ENCODE results near the gene LGR5. TPM values are rescaled to one million over a fixed set of nuclear protein-coding genes. Genes with fewer than 3 reads are reported as not detected.

The LGR5 gene
- total RNA-seq, 1 experiment from 2014 or later: not detected

GRCh38 chr12:71436696-71437095, 2.9 kb upstream of the LGR5 start:
- Histone ChIP-seq H3K9me2 (ENCODE audit: insufficient read depth) (no peaks in the 10 kb centered on the region), H3K9ac (ENCODE audit: low read length) (no peak overlapping the region), H2AFZ (ENCODE audit: low read depth, low read length, poor library complexity, severe bottlenecking) (no peak overlapping the region), H3K27me3 (ENCODE audit: insufficient read depth, low read length) (peaks cover 31% of the 10 kb centered on the region), H3K36me3 (ENCODE audit: control insufficient read depth in 1 of 2, insufficient read depth in 2 of 2, low read length in 2 of 2) (no peaks in the 10 kb centered on the region), H4K20me1 (ENCODE audit: insufficient read depth) (no peaks in the 10 kb centered on the region), H3K4me3 (replicated peaks in 1 of 2; ENCODE audit: low read depth in 1 of 2, low read length in 2 of 2) (no peak overlapping the region), H3K4me2 (ENCODE audit: low read length) (no peak overlapping the region), H3K27ac (ENCODE audit: low read depth, low read length) (no peak overlapping the region), H3K4me1 (ENCODE audit: control insufficient read depth in 1 of 2, insufficient read depth in 2 of 2, low read length in 2 of 2) (peaks cover 8 to 21% of the 10 kb centered on the region in 2 experiments; a peak in 3 of 4 replicates), H3K79me2 (ENCODE audit: insufficient read depth, low read length) (no peaks in the 10 kb centered on the region), H3K9me3 (ENCODE audit: control insufficient read depth in 1 of 2, insufficient read depth in 1 of 2, low read depth in 1 of 2, low read length in 2 of 2) (no peaks in the 10 kb centered on the region; a peak in 1 of 4 replicates)
- BruUV-seq (replicated peaks): no TSS peak
- TF ChIP-seq JUND (IDR thresholded peaks at IDR 0.05) (no peak), FOSL1 (IDR thresholded peaks at IDR 0.05; ENCODE audit: low read depth) (no peak), POLR2AphosphoS5 (IDR thresholded peaks at IDR 0.05; ENCODE audit: low read depth, low read length) (no peak), REST (IDR thresholded peaks at IDR 0.05; ENCODE audit: low read depth) (no peak), CTCF (IDR thresholded peaks at IDR 0.05 in 2 of 3, conservative IDR thresholded peaks at IDR 0.05 in 1 of 3; ENCODE audit: borderline replicate concordance in 1 of 3, insufficient read depth in 1 of 3, low read depth in 2 of 3, low read length in 2 of 3) (no peak), TCF7L2 (IDR thresholded peaks at IDR 0.05; ENCODE audit: borderline replicate concordance, extremely low read depth, insufficient read depth, insufficient read length) (no peak), SP1 (IDR thresholded peaks at IDR 0.05; ENCODE audit: low read depth) (no peak), MAX (IDR thresholded peaks at IDR 0.05) (no peak), ATF3 (IDR thresholded peaks at IDR 0.05) (no peak), RAD21 (IDR thresholded peaks at IDR 0.05; ENCODE audit: low read depth) (no peak), POLR2A (IDR thresholded peaks at IDR 0.05; ENCODE audit: borderline replicate concordance, extremely low read depth, insufficient read depth, insufficient read length) (no peak), ELF1 (IDR thresholded peaks at IDR 0.05; ENCODE audit: borderline replicate concordance, low read depth) (no peak), ZBTB33 (IDR thresholded peaks at IDR 0.05; ENCODE audit: extremely low read depth, insufficient replicate concordance, low read length) (no peak), SIN3A (IDR thresholded peaks at IDR 0.05; ENCODE audit: low read depth) (no peak), CEBPB (IDR thresholded peaks at IDR 0.05; ENCODE audit: low read depth) (no peak), CBX3 (IDR thresholded peaks at IDR 0.05; ENCODE audit: low read depth) (no peak), ZNF274 (IDR thresholded peaks at IDR 0.05; ENCODE audit: low read depth, low read length) (no peak), SRF (IDR thresholded peaks at IDR 0.05; ENCODE audit: low read depth) (no peak), EZH2 (IDR thresholded peaks at IDR 0.05) (no peak), EZH2phosphoT487 (IDR thresholded peaks at IDR 0.05; ENCODE audit: borderline replicate concordance) (no peak)
- no peak for DNase-seq (ENCODE audit: low read depth, low spot score)
- no peak for ATAC-seq
- ChIA-PET CTCF (no interaction called here), RAD21 (ENCODE audit: low non-redundant PET in 1 of 2, low total read pairs in 2 of 2, uncharacterized antibody in 2 of 2, unreplicated experiment in 2 of 2) (no interaction called here), POLR2A (no interaction called here)
- intact Hi-C loops (cut with micrococcal nuclease): no loop called here
